Activated CD8-positive, alpha-beta T cell treated with anti-CD3 and anti-CD28 coated beads for 36 hours (primary cell): Measurements from ENCODE around the gene CYP2J2. TPM values are rescaled to one million over a fixed set of nuclear protein-coding genes. Genes with fewer than 3 reads are reported as not detected.

ENCODE experiments used
- ATAC-seq: fragments of 200-7000 bp; cut with Tn5 transposase; one replicate; pipeline ENCODE4 v1.10.0; 2021; ENCODE audit warnings: mild to moderate bottlenecking, moderate library complexity
- CTCF ChIA-PET: fragments of 350-600 bp; sonication (Branson Sonifier 250); formaldehyde crosslinking; loops from one replicate; lab custom pipeline; 2021; ENCODE audit warnings: antibody characterized with exemption; lab: Charles Lee
- POLR2A ChIA-PET: fragments of 350-600 bp; sonication (Branson Sonifier 250); formaldehyde crosslinking; loops from one replicate; lab custom pipeline; 2021; ENCODE audit warnings: antibody characterized with exemption; lab: Charles Lee
- DNase-seq: peaks from one replicate; pipeline ENCODE4 v3.0.0-alpha.2; 2020
- H3K27ac Mint-ChIP-seq: one replicate; pipeline ENCODE4 v1.8.0; 2021; ENCODE audit warnings: mild to moderate bottlenecking, mixed read lengths
- H3K27me3 Mint-ChIP-seq: one replicate; pipeline ENCODE4 v1.8.0; 2021; ENCODE audit warnings: mixed read lengths
- H3K36me3 Mint-ChIP-seq: one replicate; pipeline ENCODE4 v1.8.0; 2021; ENCODE audit warnings: low read depth, mixed read lengths
- H3K4me1 Mint-ChIP-seq: one replicate; pipeline ENCODE4 v1.8.0; 2021; ENCODE audit warnings: low read depth, mixed read lengths
- H3K4me3 Mint-ChIP-seq: one replicate; pipeline ENCODE4 v1.8.0; 2021; ENCODE audit warnings: mild to moderate bottlenecking, moderate library complexity, mixed read lengths
- H3K9me3 Mint-ChIP-seq: one replicate; pipeline ENCODE4 v1.8.0; 2021; ENCODE audit warnings: mixed read lengths
- CTCF ChIP-seq: fragments of 200-600 bp; IDR thresholded peaks from one replicate; pipeline ENCODE4 v1.8.0; 2022; ENCODE audit warnings: antibody characterized with exemption, mild to moderate bottlenecking
- intact Hi-C: fragments of 100-400 bp; cut with micrococcal nuclease; formaldehyde crosslinking; loops from one replicate; pipeline ENCODE4 v1.10.0; 2022
- total RNA-seq, 2 experiments: library from RNA; stranded (reverse); gene quantifications; one replicate each; pipeline ENCODE4 v1.2.3, GENCODE V29; 2021

Gene CYP2J2
- total RNA-seq, 2 experiments from 2014 or later, result 0.83 to 1.4 TPM

DNA sequence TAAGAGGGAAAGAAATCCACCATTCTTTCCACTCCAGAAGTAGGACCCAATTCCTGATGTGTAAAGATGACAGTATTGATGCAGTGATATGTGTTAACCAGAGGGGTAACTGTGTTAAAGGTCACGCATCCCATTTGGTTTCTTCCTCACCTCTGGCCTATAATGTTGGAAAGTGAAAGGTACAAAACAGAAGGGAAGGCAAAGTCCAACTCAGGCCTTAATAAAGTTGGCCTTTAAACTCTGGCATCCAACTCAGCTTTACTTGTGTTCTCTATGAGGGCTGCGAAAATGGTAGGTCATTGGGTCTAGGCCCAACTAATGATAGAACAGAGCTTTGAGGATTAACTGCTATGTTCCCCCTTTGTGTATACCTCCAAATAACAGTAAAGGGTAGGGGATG is 17.9 kb downstream of the CYP2J2 start:
- ATAC-seq (no peak), DNase-seq (no peak)
- no peaks in the 10 kb centered on the region for H3K9me3 Mint-ChIP-seq
- TF ChIP-seq CTCF, result no peak
- peaks cover 8% of the 10 kb centered on the region for H3K36me3 Mint-ChIP-seq
- H3K27ac Mint-ChIP-seq, result no peak overlapping the region
- POLR2A ChIA-PET, result no interaction called here
- H3K4me1 Mint-ChIP-seq, result no peaks in the 10 kb centered on the region
- intact Hi-C loops, result no loop called here
- CTCF ChIA-PET, result no interaction called here
- H3K4me3 Mint-ChIP-seq, result no peak overlapping the region
- H3K27me3 Mint-ChIP-seq, result no peaks in the 10 kb centered on the region

- Mint-ChIP-seq H3K4me1 (no peaks in the 10 kb centered on the region), H3K27ac (no peak overlapping the region), H3K27me3 (no peaks in the 10 kb centered on the region), H3K36me3 (peaks cover 8% of the 10 kb centered on the region), H3K4me3 (no peak overlapping the region), H3K9me3 (no peaks in the 10 kb centered on the region)
- intact Hi-C loops, result no loop called here
- no peak for DNase-seq
- ATAC-seq, result no peak
- CTCF ChIA-PET, result no interaction called here
- no peak for TF ChIP-seq CTCF
- POLR2A ChIA-PET, result no interaction called here
These were observed 18.5 kb downstream of the CYP2J2 start for GRCh38 chr1:59908084-59908483.

GRCh38 chr1:59906931-59907330 is 19.6 kb downstream of the CYP2J2 start:
- POLR2A ChIA-PET, result no interaction called here
- TF ChIP-seq CTCF, result no peak

GRCh38 chr1:59903141-59903754 is 23.3 kb downstream of the CYP2J2 start:
- no peak overlapping the region for H3K4me3 Mint-ChIP-seq
- H3K9me3 Mint-ChIP-seq, result no peaks in the 10 kb centered on the region
- H3K36me3 Mint-ChIP-seq, result peaks cover 2% of the 10 kb centered on the region
- CTCF ChIA-PET, result interaction anchor here (0.7 to 5.0 kb wide), 9 partner anchors 9 to 48 kb away, joined by 3 to 41 read pairs (median 4); no protein-coding TSS in a partner anchor
- POLR2A ChIA-PET, result no interaction called here
- intact Hi-C loops, result loop anchor here (5.0 kb wide), 1 partner anchor 44 kb away; no protein-coding TSS in a partner anchor
- H3K27ac Mint-ChIP-seq, result no peak overlapping the region
- no peaks in the 10 kb centered on the region for H3K4me1 Mint-ChIP-seq
- peak; percentile 41 for TF ChIP-seq CTCF
- DNase-seq, result peak; percentile 34
- peaks cover 2% of the 10 kb centered on the region for H3K27me3 Mint-ChIP-seq
- ATAC-seq, result peak; percentile 80

More at GRCh38 chr1:59906931-59907330, 19.6 kb downstream of the CYP2J2 start:
- H3K27me3 Mint-ChIP-seq, result no peaks in the 10 kb centered on the region
- ATAC-seq (no peak), DNase-seq (no peak)
- H3K27ac Mint-ChIP-seq, result no peak overlapping the region
- H3K4me3 Mint-ChIP-seq, result no peak overlapping the region
- no peaks in the 10 kb centered on the region for H3K4me1 Mint-ChIP-seq
- CTCF ChIA-PET, result interaction anchor here (1.5 kb wide), 1 partner anchor 40 kb away, joined by 8 read pairs; no protein-coding TSS in a partner anchor
- no peaks in the 10 kb centered on the region for H3K9me3 Mint-ChIP-seq
- intact Hi-C loops, result no loop called here
- peaks cover 8% of the 10 kb centered on the region for H3K36me3 Mint-ChIP-seq

GRCh38 chr1:59901770-59902388 is 24.7 kb downstream of the CYP2J2 start:
- Mint-ChIP-seq H3K36me3 (no peaks in the 10 kb centered on the region), H3K4me3 (no peak overlapping the region), H3K9me3 (no peaks in the 10 kb centered on the region), H3K27ac (no peak overlapping the region), H3K27me3 (peaks cover 2% of the 10 kb centered on the region), H3K4me1 (no peaks in the 10 kb centered on the region)
- DNase-seq, result no peak
- ATAC-seq, result no peak
- POLR2A ChIA-PET, result no interaction called here
- no peak for TF ChIP-seq CTCF
- intact Hi-C loops, result loop anchor here (5.0 kb wide), 1 partner anchor 45 kb away; no protein-coding TSS in a partner anchor
- CTCF ChIA-PET, result interaction anchor here (1.3 to 5.0 kb wide), 2 partner anchors 9 to 45 kb away, joined by 4 to 41 read pairs; no protein-coding TSS in a partner anchor
